Putamen (tissue), 1 donor: Measurements from ENCODE around the gene IL21.

Source experiments
- DNase-seq: peaks from one replicate; pipeline ENCODE4 v3.0.0-alpha.2; 2016; ENCODE audit warnings: low spot score

Gene IL21

DNA sequence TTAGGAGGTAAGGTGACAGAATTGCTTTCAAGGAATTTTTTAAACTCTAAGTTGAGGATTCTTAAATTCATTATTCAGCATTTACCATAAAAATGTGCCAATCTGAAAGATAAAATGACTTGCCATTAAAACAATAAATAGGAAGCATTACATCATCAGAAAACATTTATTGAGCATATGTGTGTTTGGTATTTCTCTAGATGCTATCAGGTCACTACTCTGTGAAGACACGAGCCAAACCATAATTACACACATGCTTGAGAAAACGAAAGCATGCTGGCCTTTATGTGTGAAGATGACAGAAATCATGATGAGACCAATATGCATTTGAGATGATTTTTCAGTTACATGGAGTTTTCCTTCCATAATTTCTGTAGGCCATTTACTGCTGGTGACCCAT, 12.3 kb upstream of the IL21 start:
- no peak for DNase-seq

GRCh38 chr4:122632396-122633143, 11.7 kb upstream of the IL21 start:
- DNase-seq = no peak

DNA sequence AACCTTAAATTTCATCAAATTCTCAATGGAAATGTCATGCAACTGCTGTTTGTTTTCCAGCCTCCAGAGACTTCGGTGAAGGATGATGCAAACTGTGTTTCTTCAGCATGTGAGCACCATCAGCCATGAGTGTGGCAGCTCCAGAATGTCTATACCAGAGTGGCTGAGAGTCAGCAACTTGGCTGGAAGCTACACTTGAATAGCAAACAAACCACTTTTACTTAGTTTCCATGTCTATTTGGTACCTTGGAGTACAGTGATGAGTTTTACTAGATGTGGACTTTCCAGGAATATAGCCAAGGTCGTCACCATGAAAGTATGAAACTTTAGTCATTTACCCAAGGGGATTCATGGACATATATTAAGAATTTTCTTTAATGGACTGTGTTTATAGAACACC, 4.3 kb upstream of the IL21 start:
- DNase-seq = no peak

GRCh38 chr4:122624205-122624604, 3.3 kb upstream of the IL21 start:
- DNase-seq = no peak

DNA sequence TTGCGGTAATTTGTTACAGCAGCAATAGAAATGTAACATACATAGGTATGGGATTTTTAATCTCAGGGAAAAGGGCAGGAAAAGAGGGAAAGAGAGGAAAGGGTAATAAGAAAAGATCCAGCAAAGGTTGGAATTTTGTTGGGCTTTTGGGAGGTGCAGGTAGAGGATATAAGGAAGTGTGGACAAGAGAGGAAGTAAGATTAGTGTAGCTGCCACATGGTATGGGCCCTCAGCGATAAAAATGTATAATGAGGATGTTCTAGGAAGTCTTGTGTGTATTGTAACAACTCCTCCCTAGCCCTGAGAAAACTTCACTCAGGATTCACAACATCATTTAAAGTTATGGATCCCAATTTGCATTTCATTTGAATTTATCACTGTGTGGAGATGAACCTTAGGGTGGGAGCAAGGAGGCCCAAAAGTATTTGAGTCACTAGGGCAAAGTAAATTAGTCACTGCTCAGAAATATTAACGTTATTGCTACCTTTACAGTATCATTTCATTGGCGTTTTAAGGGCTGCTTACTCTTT, 2.8 kb upstream of the IL21 start:
- no peak for DNase-seq

- no peak for DNase-seq
These were observed 1.5 kb upstream of the IL21 start for GRCh38 chr4:122622400-122622799.

GRCh38 chr4:122619611-122620010, 1.3 kb downstream of the IL21 start:
- DNase-seq = no peak

- no peak for DNase-seq
These were observed 3.0 kb downstream of the IL21 start for GRCh38 chr4:122617597-122618593.

DNA sequence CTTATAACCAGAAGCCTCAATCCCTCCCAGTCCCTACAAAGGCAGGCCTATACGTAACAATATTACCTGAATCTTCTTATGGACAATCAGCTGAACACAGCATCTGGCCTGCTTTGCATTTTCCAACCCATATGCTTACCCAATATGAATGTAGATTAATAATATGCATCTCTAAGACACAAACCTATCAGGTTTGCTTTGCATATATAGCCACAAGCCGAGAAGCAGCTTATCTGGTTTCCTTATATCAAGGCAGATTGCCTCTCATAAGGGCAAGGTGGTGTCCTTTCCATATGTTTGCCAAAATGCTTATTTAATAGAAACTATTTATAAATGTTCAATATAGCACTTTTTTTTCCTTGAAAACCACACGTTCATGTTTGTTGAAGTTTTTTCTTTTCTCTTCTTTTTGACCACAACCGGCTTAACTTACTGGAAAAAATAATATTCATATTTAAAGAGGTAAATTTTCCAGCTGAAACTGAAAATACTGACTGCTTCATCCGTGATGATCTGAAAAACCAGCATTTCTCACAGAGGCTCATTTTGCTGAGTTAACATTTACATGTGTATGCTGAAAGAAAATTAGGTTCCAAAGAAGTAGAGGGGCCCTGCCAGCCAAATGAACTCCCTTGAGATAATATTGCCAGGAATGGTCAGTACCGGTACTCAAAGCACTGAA, 3.8 kb downstream of the IL21 start:
- DNase-seq = no peak

GRCh38 chr4:122614621-122615020, 6.2 kb downstream of the IL21 start:
- no peak for DNase-seq

- DNase-seq = no peak
These were observed 8.3 kb downstream of the IL21 start for GRCh38 chr4:122612540-122612939.

DNA sequence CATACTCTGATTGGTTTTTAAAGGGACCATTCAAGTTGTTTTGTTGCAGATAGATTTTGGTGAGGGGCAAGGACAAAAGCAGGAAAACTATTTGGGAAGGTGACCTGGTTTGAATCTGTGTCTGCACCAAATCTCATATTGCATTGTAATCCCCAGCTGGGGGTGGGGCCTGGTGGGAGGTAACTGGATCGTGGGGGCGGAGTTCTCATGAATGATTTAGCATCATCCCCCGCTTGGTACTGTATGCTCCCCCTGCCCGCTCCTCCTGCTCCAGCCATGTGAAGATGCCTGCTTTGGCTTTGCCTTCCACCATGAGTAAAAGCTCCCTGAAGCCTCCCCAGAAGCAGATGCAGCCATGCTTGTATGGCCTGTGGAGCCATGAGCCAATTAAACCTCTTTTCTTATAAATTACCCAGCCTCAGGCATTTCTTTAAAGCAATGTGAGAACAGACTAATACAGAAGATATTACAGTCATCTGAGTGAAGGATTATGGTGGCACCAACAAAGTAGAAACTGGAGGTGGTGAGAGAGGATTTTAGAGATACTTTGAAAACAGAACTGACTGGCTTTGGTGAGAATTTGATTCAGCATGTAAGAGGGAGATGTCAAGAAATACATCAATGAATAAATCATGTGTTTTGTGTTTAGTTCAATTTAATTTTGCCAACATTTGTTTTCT, 14.4 kb downstream of the IL21 start:
- DNase-seq = no peak

DNA sequence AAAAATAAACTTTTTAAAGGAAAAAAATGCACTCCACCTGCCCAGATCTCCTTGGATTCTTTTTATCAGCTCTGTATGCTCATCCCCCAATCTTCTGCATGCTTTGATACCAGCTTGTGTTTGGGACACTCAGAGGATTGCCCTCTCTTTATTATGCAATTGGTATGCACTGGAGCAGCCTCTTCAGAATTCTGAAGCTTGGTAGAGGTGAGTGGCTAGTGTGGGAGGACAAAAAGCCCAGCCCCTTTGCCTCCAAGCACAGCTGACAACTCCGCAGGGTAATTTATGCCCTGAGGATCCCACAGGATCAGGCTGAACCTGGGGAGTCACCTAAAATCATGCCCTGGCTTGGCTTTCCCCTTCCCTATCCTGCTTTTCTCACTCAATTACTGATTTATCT, 16.7 kb downstream of the IL21 start:
- DNase-seq = no peak

- DNase-seq = no peak
These were observed 17.7 kb downstream of the IL21 start for GRCh38 chr4:122603156-122603574.

- DNase-seq = peak; percentile 51
These were observed 18.4 kb downstream of the IL21 start for GRCh38 chr4:122602277-122603142.

DNA sequence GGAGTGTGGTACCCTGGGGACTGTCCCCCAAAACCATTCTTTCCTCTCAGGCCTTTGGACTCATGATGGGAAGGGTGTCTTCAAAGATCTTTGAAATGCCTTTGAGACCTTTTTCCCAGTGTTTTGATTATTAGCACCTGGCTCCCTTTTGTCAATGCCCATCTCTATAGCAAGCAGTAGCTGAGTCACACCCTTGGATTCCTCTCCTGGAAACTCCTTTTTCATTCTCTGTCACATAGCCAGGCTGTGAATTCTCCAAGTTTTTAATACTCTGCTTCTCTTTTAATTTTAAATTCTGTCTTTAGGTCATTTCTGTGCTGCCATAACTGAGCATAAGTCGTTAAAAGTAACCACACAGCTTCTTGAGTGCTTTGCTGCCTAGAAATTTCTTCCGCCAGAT, 29.7 kb downstream of the IL21 start:
- no peak for DNase-seq

GRCh38 chr4:122588453-122589238, 32.2 kb downstream of the IL21 start:
- no peak for DNase-seq

GRCh38 chr4:122584519-122584918, 36.3 kb downstream of the IL21 start:
- DNase-seq = peak; percentile 84

- peak; percentile 50 for DNase-seq
These were observed 37.0 kb downstream of the IL21 start for GRCh38 chr4:122583906-122584305.
